Astrocyte (in vitro differentiated cells and primary cell): ENCODE measurements around the gene RAB3IL1. TPM values are rescaled to one million over a fixed set of nuclear protein-coding genes. Genes with fewer than 3 reads are reported as not detected.

Experiments used
- DNase-seq: peaks from one replicate; pipeline ENCODE4 v3.0.0-alpha.2; 2010; ENCODE audit warnings: low read depth
- FAIRE-seq: peaks from 2 replicates; lab custom pipeline; 2011; peaks lifted over from hg19 to GRCh38; lab: Jason Lieb, UNC
- H2AFZ ChIP-seq: 2 replicates; pipeline ENCODE4 v1.6.0; 2012; ENCODE audit warnings: low read depth, low read length, inconsistent platforms
- H3K27ac ChIP-seq: 2 replicates; pipeline ENCODE4 v1.5.1; 2011; ENCODE audit warnings: low read depth, low read length, inconsistent platforms
- H3K27me3 ChIP-seq: 2 replicates; pipeline ENCODE4 v1.6.0; 2011; ENCODE audit warnings: low read length, inconsistent platforms; ENCODE audit not compliant: insufficient read depth
- H3K36me3 ChIP-seq: 2 replicates; pipeline ENCODE4 v1.5.1; 2011; ENCODE audit warnings: low read length, inconsistent platforms; ENCODE audit not compliant: insufficient read depth
- H3K4me1 ChIP-seq: 2 replicates; pipeline ENCODE4 v1.5.1; 2011; ENCODE audit warnings: low read length, inconsistent platforms; ENCODE audit not compliant: insufficient read depth
- H3K4me2 ChIP-seq: 2 replicates; pipeline ENCODE4 v1.6.0; 2012; ENCODE audit warnings: low read length, inconsistent platforms
- H3K4me3 ChIP-seq: 2 replicates; pipeline ENCODE4 v1.5.1; 2011; ENCODE audit warnings: low read depth, mild to moderate bottlenecking, low read length, inconsistent platforms; ENCODE audit not compliant: insufficient read depth
- H3K79me2 ChIP-seq: 2 replicates; pipeline ENCODE4 v1.6.0; 2012; ENCODE audit warnings: mild to moderate bottlenecking, low read length, inconsistent platforms; ENCODE audit not compliant: insufficient read depth
- H3K9ac ChIP-seq: 2 replicates; pipeline ENCODE4 v1.6.0; 2012; ENCODE audit warnings: mild to moderate bottlenecking, low read length, inconsistent platforms
- H3K9me3 ChIP-seq: 2 replicates; pipeline ENCODE4 v1.5.1; 2012; ENCODE audit warnings: low read depth, mild to moderate bottlenecking, low read length, inconsistent platforms; ENCODE audit not compliant: insufficient read depth
- H4K20me1 ChIP-seq: 2 replicates; pipeline ENCODE4 v1.6.0; 2012; ENCODE audit warnings: low read length, inconsistent platforms; ENCODE audit not compliant: insufficient read depth
- H3K27ac Mint-ChIP-seq: one replicate; pipeline ENCODE4 v1.8.0; 2021; ENCODE audit warnings: mild to moderate bottlenecking, mixed read lengths; ENCODE audit not compliant: unreplicated experiment
- H3K27me3 Mint-ChIP-seq: one replicate; pipeline ENCODE4 v1.8.0; 2021; ENCODE audit warnings: low read depth, mixed read lengths; ENCODE audit not compliant: unreplicated experiment
- H3K36me3 Mint-ChIP-seq: one replicate; pipeline ENCODE4 v1.8.0; 2021; ENCODE audit warnings: low read depth, mixed read lengths; ENCODE audit not compliant: unreplicated experiment
- H3K4me1 Mint-ChIP-seq: one replicate; pipeline ENCODE4 v1.8.0; 2021; ENCODE audit warnings: low read depth, mixed read lengths; ENCODE audit not compliant: unreplicated experiment
- H3K4me3 Mint-ChIP-seq: one replicate; pipeline ENCODE4 v1.8.0; 2021; ENCODE audit warnings: mild to moderate bottlenecking, moderate library complexity, mixed read lengths; ENCODE audit not compliant: unreplicated experiment
- H3K9me3 Mint-ChIP-seq: one replicate; pipeline ENCODE4 v1.8.0; 2021; ENCODE audit warnings: mild to moderate bottlenecking, mixed read lengths; ENCODE audit not compliant: unreplicated experiment
- CTCF ChIP-seq: IDR thresholded peaks from 2 replicates; pipeline ENCODE4 v1.5.1; 2011; ENCODE audit warnings: low read depth, mild to moderate bottlenecking, inconsistent platforms, low read length, moderate library complexity; ENCODE audit not compliant: insufficient read depth
- EZH2 ChIP-seq: IDR thresholded peaks from 2 replicates; pipeline ENCODE4 v1.6.1; 2012; ENCODE audit warnings: mild to moderate bottlenecking, low read length, inconsistent platforms; ENCODE audit not compliant: insufficient read depth
- total RNA-seq: library from RNA; stranded (reverse); gene quantifications from 2 replicates; pipeline ENCODE4 v1.2.1, GENCODE V29; 2021

Gene RAB3IL1
- total RNA-seq, 1 donor from 2014 or later = 0.91 TPM

GRCh38 chr11:61947486-61948210 lies 30.3 kb upstream of the RAB3IL1 start:
- H3K27ac Mint-ChIP-seq = no peak overlapping the region
- no peaks in the 10 kb centered on the region for H3K9me3 ChIP-seq

GRCh38 chr11:61946894-61947293 lies 29.5 kb upstream of the RAB3IL1 start:
- TF ChIP-seq EZH2 (no peak), CTCF (no peak)
- Histone ChIP-seq H3K27ac (no peak overlapping the region), H3K4me2 (no peak overlapping the region), H3K9me3 (no peaks in the 10 kb centered on the region), H3K4me1 (no peaks in the 10 kb centered on the region), H3K4me3 (no peak overlapping the region), H3K27me3 (no peaks in the 10 kb centered on the region), H4K20me1 (no peaks in the 10 kb centered on the region), H2AFZ (no peak overlapping the region), H3K79me2 (no peaks in the 10 kb centered on the region), H3K36me3 (no peaks in the 10 kb centered on the region), H3K9ac (no peak overlapping the region)
- Mint-ChIP-seq H3K4me3 (no peak overlapping the region), H3K9me3 (no peaks in the 10 kb centered on the region), H3K27ac (no peak overlapping the region), H3K4me1 (peaks cover 8% of the 10 kb centered on the region), H3K36me3 (no peaks in the 10 kb centered on the region), H3K27me3 (peaks cover 20% of the 10 kb centered on the region)
- DNase-seq = no peak
- FAIRE-seq = no peak

More at GRCh38 chr11:61947486-61948210, 30.3 kb upstream of the RAB3IL1 start:
- DNase-seq (peak; percentile 61), FAIRE-seq (no peak)
- Mint-ChIP-seq H3K4me3 (no peak overlapping the region), H3K4me1 (peaks cover 8% of the 10 kb centered on the region), H3K9me3 (no peaks in the 10 kb centered on the region), H3K36me3 (no peaks in the 10 kb centered on the region), H3K27me3 (peaks cover 20% of the 10 kb centered on the region)
- no peaks in the 10 kb centered on the region for H4K20me1 ChIP-seq
- no peak overlapping the region for H3K4me2 ChIP-seq
- no peak overlapping the region for H3K9ac ChIP-seq
- no peaks in the 10 kb centered on the region for H3K79me2 ChIP-seq
- no peak overlapping the region for H3K27ac ChIP-seq
- TF ChIP-seq CTCF (peak; percentile 96), EZH2 (no peak)
- H3K4me3 ChIP-seq = no peak overlapping the region
- H2AFZ ChIP-seq = peak overlapping the region; percentile 67
- no peaks in the 10 kb centered on the region for H3K36me3 ChIP-seq
- no peaks in the 10 kb centered on the region for H3K4me1 ChIP-seq
- H3K27me3 ChIP-seq = no peaks in the 10 kb centered on the region

DNA sequence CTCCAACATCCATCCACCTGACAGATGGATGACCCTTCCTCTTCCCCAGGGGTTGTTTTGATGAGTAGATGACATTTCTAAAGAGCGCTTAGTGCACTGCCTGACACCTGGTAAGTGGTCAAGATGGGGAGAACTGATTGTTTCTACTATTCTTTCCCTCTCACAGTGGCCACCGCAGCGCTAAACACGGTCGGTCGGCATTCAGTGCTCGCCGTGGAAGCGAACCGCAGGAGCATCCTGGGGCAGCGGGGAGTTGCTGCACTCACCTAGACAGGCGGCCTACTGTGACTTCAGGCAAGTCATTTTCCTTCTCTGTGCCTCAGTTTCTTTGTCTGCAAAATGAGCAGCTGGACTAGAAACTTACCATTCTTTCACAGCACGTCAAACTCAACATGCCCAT lies 27.8 kb upstream of the RAB3IL1 start:
- no peak overlapping the region for H3K9ac ChIP-seq
- no peaks in the 10 kb centered on the region for H3K36me3 ChIP-seq
- TF ChIP-seq EZH2 (no peak), CTCF (no peak)
- H3K79me2 ChIP-seq = no peaks in the 10 kb centered on the region
- no peak overlapping the region for H2AFZ ChIP-seq
- H3K27me3 ChIP-seq = no peaks in the 10 kb centered on the region
- DNase-seq (no peak), FAIRE-seq (no peak)
- H3K9me3 ChIP-seq = no peaks in the 10 kb centered on the region
- no peak overlapping the region for H3K4me3 ChIP-seq
- no peak overlapping the region for H3K27ac Mint-ChIP-seq
- H4K20me1 ChIP-seq = no peaks in the 10 kb centered on the region
- no peak overlapping the region for H3K4me2 ChIP-seq
- no peak overlapping the region for H3K4me3 Mint-ChIP-seq
- H3K36me3 Mint-ChIP-seq = no peaks in the 10 kb centered on the region
- H3K27me3 Mint-ChIP-seq = peaks cover 20% of the 10 kb centered on the region
- H3K9me3 Mint-ChIP-seq = no peaks in the 10 kb centered on the region
- H3K4me1 ChIP-seq = no peaks in the 10 kb centered on the region
- no peak overlapping the region for H3K27ac ChIP-seq
- peaks cover 8% of the 10 kb centered on the region for H3K4me1 Mint-ChIP-seq
